ENCODE data around the gene PKP4.

PKP4 gene

DNA sequence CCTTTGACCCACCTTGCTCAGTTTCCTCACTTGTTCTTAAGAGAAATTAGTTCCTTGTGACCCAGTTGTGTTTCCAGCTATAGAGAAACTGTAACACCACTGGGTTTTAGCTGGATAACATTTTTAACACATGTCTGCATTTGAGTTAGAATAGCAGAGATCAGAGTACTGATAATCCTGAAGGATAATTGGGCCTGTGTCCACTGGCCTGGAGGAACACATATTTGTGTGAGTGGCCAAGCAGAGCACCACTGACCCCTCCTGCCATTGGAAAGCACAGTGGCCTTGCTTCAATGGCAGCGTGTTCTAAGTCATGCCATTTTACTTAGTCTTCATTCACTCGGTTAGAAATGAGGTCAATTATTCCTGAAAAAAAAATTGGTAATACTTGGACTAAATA lies 42.6 kb downstream of the PKP4 start:
- DNase-seq (ENCODE audit: low spot score): no peak

DNA sequence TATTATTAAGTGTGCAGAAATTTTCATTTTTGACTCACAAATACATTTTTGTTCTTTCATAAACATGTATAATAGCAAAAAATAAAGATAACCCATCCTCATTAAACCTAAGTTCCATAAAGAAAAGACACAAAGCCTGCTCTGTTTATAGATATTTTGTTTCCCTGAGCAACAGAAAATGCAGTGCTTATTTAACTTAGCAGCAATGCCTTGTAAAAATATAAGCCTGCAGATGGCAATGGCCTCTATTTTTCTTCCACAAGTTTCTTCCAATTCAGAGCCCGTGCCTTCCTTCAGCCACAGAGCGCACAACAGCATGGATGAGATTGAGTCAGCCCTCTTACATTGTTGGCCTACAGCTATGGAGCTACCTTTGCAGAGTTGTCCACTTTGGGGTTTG lies 43.6 kb downstream of the PKP4 start:
- DNase-seq (ENCODE audit: low spot score): no peak

GRCh38 chr2:158501301-158501700 lies 44.5 kb downstream of the PKP4 start:
- DNase-seq (ENCODE audit: low spot score): peak; percentile 53

DNA sequence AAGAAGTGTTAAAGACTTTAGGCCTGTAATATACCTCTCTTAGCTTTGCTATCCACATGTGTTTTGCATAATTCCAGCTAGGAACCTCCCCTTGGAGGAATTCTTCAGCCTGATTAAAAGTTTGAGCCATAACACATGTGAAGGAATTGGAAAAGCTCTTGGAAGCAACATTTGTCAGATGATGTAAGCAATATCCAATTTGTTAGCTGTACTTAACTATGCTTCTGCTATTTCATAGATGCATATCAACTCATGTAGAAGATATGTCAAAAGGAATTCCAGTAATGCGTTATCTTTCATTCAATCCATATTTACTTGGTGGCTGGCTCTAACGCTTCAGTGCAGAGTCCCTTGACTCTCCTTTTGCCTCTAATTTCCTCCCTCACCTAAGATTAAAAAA lies 46.2 kb downstream of the PKP4 start:
- no peak for DNase-seq (ENCODE audit: low spot score)

DNA sequence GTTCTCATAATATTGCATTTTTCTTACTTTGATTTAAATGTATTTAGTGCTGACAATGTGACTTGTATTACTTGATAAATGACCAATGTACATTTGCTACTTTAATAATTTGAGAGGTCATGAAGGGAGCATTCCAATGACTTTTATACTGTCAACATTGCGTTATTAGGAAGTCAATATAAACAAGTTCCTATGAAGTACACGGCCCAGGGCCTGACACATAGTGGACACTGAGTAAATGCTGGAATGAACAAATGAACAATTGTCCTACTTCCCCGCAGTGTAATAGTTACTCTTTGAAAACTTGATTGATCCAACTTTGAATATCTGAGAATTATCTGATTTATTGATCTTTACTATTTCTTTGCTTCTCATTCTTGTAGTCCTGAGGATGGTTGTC lies 47.3 kb downstream of the PKP4 start:
- DNase-seq (ENCODE audit: low spot score): no peak

DNA sequence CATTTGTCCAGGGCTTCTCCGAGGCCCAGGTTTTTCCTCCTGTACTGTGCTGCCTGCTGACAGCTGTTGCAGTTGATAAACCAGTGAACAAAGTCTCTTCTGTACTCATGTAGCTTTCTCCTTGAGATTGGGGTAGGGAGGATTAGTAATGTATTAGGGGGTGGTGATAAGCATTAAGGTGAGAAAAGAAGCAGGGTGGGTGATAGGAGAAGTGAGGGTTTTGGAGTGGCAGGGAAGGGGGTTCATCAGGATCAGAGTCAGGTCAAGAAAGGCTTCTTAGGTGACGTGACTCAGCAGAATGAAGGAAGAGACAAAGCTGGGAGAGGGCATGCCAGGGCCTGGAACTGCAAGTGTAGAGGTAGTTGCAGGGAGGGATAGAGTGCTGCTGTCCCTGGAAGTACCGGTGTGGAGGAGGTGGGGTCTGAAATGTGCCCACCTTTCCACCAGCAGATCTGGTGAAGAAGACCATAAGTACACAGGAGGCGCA lies 48.7 kb downstream of the PKP4 start:
- DNase-seq (ENCODE audit: low spot score): no peak

DNA sequence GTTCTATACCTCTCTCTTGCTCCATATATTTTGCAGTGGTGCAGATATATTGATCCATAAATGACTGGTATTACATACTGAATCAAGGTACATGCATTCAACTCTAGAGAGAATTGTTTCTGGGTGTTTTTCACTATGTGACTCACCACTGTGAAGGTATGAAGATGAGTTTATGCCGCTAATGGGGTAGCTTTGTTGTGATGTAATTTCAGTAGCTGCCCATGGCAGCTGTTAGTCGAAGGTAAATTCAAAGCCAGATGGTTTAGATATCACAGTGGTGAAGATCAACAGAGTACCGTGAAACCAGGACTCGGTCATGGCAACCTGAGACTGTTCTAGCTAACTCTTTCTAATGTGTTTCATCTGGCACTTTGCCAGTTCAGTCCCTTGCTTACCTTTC lies 50.4 kb downstream of the PKP4 start:
- no peak for DNase-seq (ENCODE audit: low spot score)

DNA sequence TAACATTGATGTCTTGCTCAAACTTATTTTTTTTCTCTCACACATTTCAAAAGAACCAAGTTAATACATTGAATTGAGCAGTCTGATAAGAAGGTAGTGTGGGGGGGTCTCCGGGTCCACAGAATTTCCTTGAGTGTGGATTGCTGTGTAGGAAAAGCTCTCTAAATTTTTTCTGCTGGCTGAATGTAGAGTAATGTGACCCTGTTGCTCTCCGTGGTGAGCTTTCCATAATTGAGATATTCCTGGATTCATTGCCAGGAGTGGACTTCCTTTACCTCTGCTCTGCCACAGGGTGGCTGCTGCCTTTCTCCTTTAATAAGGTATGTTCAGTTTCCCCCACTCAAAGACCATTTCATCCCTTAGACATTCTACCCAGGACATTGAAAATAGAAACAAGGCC lies 50.9 kb downstream of the PKP4 start:
- no peak for DNase-seq (ENCODE audit: low spot score)

DNA sequence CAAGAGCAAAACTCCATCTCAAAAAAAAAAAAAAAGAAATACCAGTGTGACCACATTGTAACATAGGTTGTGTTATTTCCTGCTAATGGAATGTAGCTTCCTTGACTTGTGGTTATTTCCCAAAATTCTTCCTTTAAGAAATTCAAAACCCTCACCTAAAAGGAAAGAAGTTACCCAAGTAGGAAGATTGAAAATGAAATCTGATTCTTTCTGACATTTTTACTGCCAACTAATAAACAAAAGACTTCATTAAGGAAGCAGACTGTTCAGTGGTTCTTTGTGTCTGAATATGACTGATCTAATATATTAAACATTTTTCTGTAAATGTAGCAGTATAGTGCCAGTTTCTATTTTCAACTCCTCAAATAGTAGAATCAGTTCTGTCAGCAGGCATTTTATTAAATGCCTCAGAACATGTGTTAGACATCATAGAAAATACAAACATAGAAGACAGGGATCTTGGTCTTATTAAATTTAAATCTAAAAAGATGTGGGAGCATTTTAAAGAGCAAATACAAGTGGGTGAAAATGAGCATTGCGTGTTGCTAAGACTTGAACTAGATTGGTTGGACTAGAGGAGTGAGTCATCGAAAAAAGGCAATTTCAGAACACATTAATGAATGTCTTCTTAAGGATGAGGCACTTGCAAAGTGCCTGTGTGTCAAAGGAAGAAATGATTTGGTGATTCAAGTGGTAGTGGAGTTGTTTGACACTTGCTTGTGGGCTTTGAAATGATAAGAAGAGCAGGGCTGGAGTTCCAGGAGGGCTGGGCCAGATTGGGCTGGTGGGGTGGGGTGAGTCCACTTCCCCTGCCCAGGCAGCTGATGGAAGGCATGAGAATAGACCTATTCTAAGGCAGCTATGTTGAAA lies 53.4 kb downstream of the PKP4 start:
- no peak for DNase-seq (ENCODE audit: low spot score)

GRCh38 chr2:158510887-158511286 lies 54.1 kb downstream of the PKP4 start:
- no peak for DNase-seq (ENCODE audit: low spot score)

GRCh38 chr2:158511706-158512105 lies 55.0 kb downstream of the PKP4 start:
- no peak for DNase-seq (ENCODE audit: low spot score)

GRCh38 chr2:158512323-158512722 lies 55.6 kb downstream of the PKP4 start:
- no peak for DNase-seq (ENCODE audit: low spot score)

DNA sequence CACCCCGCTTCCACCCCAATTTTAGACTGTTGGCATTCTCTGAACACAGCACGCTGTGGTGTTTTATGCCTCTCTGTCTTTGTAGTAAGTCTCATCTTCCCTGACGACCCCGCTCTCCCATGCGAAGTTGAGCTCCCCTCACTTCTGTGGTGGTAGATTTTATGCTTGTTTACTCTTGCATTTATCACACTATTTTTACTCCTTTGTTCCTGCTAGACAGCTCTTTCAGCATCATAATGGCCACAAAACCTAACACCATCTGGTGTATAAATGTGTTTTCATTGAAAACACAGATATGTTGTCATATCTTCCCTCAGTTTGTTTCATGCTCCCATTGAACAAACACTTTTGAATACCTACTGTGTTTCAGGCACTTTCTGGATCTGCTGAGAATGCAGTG lies 57.1 kb downstream of the PKP4 start:
- no peak for DNase-seq (ENCODE audit: low spot score)

GRCh38 chr2:158518084-158518483 lies 61.3 kb downstream of the PKP4 start:
- no peak for DNase-seq (ENCODE audit: low spot score)

- DNase-seq (ENCODE audit: low spot score): no peak
Measured at GRCh38 chr2:158519481-158519880, 62.7 kb downstream of the PKP4 start.

DNA sequence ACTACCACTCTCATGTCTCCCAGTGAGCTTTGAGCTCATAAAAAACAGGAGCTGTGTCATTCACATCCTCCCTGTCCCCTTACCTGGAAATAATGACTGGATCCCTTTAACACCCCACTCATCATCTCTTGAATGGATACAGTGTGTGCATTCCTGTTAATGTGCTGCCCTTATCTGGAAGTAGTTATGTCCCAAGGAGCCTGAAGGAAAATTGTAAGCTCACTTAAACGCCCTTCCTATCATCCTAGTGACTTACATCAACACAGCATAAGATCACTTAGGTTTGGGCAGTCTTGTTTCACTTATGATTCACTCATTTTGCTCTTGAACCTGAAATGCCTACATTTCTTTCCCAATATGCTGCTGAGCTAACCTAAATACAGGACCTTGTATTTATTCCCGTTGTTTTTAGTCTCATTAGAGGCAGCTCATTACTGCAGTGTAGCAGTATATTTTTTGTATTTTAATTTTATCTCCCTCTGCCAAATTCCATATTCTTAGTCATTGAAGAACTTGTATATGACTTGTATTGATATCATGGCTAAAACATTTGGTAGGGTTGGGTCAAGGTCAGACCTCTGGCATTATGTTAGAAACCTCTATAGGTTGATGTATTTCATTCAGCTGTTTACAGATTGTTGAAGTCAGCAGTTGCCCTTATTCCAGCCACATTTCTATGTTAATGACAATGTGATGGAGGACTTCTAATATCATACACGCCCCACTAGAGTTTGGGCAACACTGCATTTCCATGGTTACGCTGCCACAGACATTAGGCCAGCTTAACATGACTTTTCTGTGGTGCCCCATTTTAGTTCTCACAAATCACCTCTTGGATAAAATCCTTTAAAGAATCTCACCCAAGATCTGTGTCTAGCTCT lies 72.9 kb downstream of the PKP4 start:
- DNase-seq (ENCODE audit: low spot score): no peak

DNA sequence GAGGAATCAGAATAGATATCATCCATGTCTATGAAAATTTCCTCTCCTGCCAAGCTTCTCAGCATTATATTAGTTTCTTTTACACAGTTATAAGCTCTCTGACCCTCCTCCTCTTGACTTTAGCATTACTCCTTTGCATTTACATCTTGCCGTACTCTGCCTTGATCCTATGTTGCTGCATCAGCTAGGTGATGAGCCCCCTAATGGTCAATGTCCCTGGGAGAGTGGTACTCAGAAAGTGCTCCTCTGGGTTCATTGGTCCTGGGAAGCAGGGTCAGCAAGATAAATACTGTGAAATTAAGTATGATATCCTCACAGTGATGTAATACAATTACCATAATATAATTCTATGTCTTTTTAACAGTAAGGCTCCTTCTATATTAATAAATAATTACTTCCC lies 74.1 kb downstream of the PKP4 start:
- DNase-seq (ENCODE audit: low spot score): no peak

DNA sequence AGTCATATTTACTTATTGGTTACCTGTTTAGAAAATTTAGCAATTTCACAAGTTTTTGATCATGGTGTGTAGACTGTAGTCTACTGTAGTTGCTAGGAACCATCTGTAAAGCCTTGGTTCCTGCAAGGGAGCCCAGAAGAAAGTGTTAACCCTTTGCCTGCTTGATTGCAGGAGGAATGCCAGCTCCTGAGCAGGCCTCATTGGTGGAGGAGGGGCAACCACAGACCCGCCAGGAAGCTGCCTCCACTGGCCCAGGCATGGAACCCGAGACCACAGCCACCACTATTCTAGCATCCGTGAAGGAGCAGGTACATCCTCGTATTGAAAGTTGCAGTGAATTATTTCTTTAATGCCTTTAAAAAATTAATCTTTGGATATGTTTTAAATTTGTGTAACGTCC lies 76.3 kb downstream of the PKP4 start:
- no peak for DNase-seq (ENCODE audit: low spot score)

- no peak for DNase-seq (ENCODE audit: low spot score)
Measured at GRCh38 chr2:158539176-158540005, 82.6 kb downstream of the PKP4 start.

DNA sequence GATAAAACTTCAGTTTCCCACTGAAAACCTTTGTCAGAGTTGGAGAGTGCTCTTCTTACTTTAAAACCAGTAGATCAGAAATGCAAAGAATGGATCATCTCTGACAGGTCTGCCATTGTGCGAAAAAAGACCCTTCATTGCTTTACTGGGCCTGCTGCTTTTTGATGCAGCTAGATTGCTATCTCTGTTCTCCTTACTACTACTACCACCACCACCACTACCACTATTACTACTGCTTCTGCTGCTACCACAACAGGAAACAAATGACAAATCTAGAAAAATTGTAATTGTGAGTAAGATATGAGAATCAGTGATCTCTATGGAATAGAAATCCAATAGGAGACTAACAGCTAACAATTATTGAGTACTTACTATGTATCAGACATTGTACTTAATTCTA lies 85.8 kb downstream of the PKP4 start:
- no peak for DNase-seq (ENCODE audit: low spot score)

DNA sequence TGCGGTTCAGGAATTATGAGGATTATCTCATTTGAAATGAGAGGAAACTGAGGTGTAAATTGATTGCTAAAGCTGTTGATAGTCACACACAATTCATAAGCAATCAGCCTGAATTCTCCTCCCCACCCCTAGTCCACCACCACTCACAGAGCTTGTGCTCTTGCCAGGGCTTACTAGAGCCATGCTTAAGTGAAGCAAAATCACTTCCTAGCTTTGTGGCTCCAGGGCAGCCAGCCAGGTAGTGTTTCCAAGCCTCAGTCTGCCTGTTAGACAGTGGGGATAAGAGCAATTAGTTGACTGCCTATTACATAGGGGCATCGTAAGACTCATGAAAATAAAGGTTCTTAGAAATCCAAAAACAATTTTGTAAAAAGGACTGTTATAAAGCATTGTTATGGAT lies 87.2 kb downstream of the PKP4 start:
- DNase-seq (ENCODE audit: low spot score): no peak

DNA sequence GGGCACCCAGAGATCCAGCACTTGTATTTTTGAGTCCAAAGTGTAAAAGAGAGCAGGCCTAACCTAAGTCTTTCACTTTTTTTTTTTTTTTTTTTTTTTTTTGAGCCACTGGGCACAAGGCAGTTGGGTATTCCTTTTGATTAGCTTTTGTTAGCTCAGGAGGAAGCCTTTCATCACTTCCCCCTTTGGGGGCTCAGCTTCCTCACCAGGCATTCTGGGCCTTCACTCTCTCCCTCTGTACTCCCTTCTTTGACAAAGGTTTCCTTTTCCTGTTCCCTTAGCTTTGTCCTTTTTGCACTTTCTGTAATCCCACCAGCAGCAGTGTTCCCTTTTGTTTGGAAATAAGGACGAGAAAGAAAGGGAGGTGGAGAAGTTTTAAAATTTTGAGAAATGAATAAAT lies 88.2 kb downstream of the PKP4 start:
- DNase-seq (ENCODE audit: low spot score): no peak
